ENCODE measurements around the gene TMIGD1.

DNA sequence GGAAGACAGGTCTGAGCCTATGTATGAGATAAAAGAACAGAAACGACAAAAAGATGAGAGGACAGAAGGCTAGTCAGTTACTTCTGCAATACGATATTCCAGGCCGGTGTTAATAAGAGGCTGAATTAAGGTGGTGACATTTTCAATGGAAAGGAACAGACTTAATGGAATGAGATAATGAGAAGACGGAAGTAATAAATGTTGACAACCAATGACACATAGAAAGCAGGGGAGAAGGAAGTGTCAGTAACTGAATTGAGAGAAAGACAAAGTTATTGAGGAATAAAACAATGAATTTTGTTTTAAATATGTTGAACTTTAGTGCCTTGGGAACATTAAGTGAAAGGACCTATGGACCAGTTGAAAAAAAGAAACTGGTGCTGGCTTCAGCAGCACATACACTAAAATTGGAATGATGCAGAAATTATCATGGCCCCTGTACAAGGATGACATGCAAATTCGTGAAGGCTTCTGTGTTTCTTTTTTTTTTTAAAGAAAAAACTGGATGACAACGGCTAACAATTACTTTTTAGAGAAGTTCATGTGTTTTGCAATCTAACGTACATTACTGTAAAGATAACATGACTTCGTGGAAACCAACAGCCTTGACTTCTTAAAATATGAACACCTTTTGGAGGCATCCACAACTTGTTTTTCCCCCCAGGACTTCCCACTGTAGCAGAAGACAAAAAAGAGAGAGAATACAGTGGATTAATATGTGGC, 26.4 kb upstream of the TMIGD1 start:
- TF ChIP-seq EZH2 (IDR thresholded peaks at IDR 0.05) (no peak), CTCF (IDR thresholded peaks at IDR 0.05) (no peak)

Data from neural progenitor cell (in vitro differentiated cells).